Measurements from ENCODE around the gene S100PBP. TPM values are rescaled to one million over a fixed set of nuclear protein-coding genes. Genes with fewer than 3 reads are reported as not detected.

Gene S100PBP
- total and polyA plus RNA-seq, 12 donors: 14.0 to 50.1 (median 32.9) TPM

GRCh38 chr1:32774950-32775634, 42.4 kb upstream of the S100PBP start:
- DNase-seq: peak in 3 of 7 donors; percentile 23 to 60 (median 37)
- H3K4me3 ChIP-seq: no peak overlapping the region
- no peak for TF ChIP-seq POLR2A (IDR thresholded peaks at IDR 0.05)
- TF ChIP-seq CTCF (IDR thresholded peaks at IDR 0.05): no peak
- WGBS, 4 donors: 35 to 59% (median 49%) methylated on average over 2 of the region's 2 CpGs
- H3K27me3 ChIP-seq: no peaks in the 10 kb centered on the region
- intact Hi-C loops (cut with DNase I): loop anchor here (5.0 kb wide), 1 partner anchor 58 kb away; no protein-coding TSS in a partner anchor
- peaks cover 19 to 35% of the 10 kb centered on the region in 2 donors for H3K4me1 ChIP-seq (replicated peaks in 1 of 2)
- H3K27ac ChIP-seq: peak overlapping the region; percentile 7 to 56 (median 26)
- H3K36me3 ChIP-seq (replicated peaks in 1 of 2): peaks cover 0 to 64% of the 10 kb centered on the region in 2 donors
- H3K9me3 ChIP-seq (replicated peaks in 1 of 3): no peaks in the 10 kb centered on the region

- 65 to 69% (median 67%) methylated on average over 13 of the region's 13 CpGs for WGBS, 4 donors
- Histone ChIP-seq H3K27ac (peak overlapping the region; percentile 7 to 56 (median 26)), H3K9me3 (replicated peaks in 1 of 3) (no peaks in the 10 kb centered on the region), H3K4me1 (replicated peaks in 1 of 2) (peaks cover 18 to 29% of the 10 kb centered on the region in 2 donors), H3K27me3 (no peaks in the 10 kb centered on the region), H3K4me3 (no peak overlapping the region), H3K36me3 (replicated peaks in 1 of 2) (peaks cover 0 to 64% of the 10 kb centered on the region in 2 donors)
- TF ChIP-seq POLR2A (IDR thresholded peaks at IDR 0.05) (no peak), CTCF (IDR thresholded peaks at IDR 0.05) (no peak)
- DNase-seq: peak in 3 of 7 donors; percentile 35 to 69 (median 54)
- intact Hi-C loops (cut with DNase I): no loop called here
These were observed 41.7 kb upstream of the S100PBP start for GRCh38 chr1:32775640-32776337.

- intact Hi-C loops (cut with DNase I): no loop called here
- H3K4me3 ChIP-seq: no peak overlapping the region
- no peaks in the 10 kb centered on the region for H3K9me3 ChIP-seq (replicated peaks in 1 of 3)
- peaks cover 0 to 11% of the 10 kb centered on the region in 2 donors for H3K4me1 ChIP-seq (replicated peaks in 1 of 2)
- H3K27me3 ChIP-seq: no peaks in the 10 kb centered on the region
- no peak for DNase-seq
- TF ChIP-seq CTCF (IDR thresholded peaks at IDR 0.05) (no peak), POLR2A (IDR thresholded peaks at IDR 0.05) (no peak)
- H3K27ac ChIP-seq: no peak overlapping the region
- WGBS, 4 donors: 87 to 91% (median 91%) methylated on average over 5 of the region's 5 CpGs
- H3K36me3 ChIP-seq (replicated peaks in 1 of 2): peaks cover 0 to 85% of the 10 kb centered on the region in 2 donors
These were observed 38.2 kb upstream of the S100PBP start for GRCh38 chr1:32779242-32779641.

GRCh38 chr1:32780005-32780404, 37.4 kb upstream of the S100PBP start:
- intact Hi-C loops (cut with DNase I): no loop called here
- Histone ChIP-seq H3K27ac (peak overlapping the region in 1 of 5 donors; percentile 14), H3K4me3 (no peak overlapping the region), H3K27me3 (no peaks in the 10 kb centered on the region), H3K9me3 (replicated peaks in 1 of 3) (no peaks in the 10 kb centered on the region), H3K4me1 (replicated peaks in 1 of 2) (peaks cover 0 to 8% of the 10 kb centered on the region in 2 donors), H3K36me3 (replicated peaks in 1 of 2) (peaks cover 0 to 86% of the 10 kb centered on the region in 2 donors)
- DNase-seq: no peak
- TF ChIP-seq POLR2A (IDR thresholded peaks at IDR 0.05): no peak
- no peak for TF ChIP-seq CTCF (IDR thresholded peaks at IDR 0.05)
- 85 to 93% (median 88%) methylated on average over 8 of the region's 8 CpGs for WGBS, 4 donors
